ENCODE data around the gene ACTG1. TPM values are rescaled to one million over a fixed set of nuclear protein-coding genes. Genes with fewer than 3 reads are reported as not detected.

The ACTG1 gene
- total and polyA plus RNA-seq, 2 of the 13 experiments (the other 11 are each of a cell fraction or from before 2014, with no cell fraction given) = 973 to 1,138 TPM

DNA sequence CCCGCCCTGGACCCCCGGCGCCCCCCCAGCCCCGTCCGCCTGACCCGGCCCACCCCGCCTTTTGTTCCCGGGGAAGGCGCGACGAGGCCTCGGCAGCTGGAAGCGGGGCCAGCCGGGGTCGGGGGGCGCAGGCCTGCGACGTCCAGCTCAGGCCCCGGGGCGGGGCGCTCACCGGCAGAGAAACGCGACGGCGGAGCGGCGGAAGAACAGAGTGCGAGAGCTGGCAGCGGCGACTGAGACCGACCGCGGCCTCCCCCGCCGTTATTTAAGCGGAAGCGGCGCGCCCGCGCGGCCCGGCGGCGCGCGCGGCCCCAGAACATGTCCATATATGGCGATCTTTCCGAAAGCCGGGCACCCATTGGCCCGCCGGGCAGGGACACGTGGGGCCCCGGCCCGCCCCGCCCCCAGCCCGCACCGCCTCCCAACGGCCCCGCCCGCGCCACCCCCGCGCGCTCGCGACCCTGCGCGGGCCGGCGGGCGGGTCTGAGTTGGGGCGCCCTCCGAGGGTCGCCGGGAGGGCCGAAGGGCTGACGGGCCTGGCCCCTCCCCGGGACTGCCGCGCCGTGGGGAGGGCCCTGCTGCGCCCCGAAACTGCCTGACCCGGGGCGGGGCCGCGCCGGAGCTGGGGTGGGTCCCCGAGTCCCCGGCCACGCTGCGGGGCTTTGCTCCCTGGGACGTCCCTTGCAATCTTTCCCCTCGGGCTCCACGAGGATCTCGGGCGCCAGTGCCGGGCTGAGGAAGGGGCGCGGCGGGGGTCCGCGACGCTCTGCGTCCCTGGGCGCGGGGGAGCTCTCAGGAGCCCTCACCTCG is at the start of gene ACTG1 (continued):
- TF ChIP-seq ZNF781 (CRISPR knock-in tag; IDR thresholded peaks at IDR 0.05; ENCODE audit: borderline replicate concordance, not compliant biosample characterization) = no peak
- TF ChIP-seq, protein P1, sequence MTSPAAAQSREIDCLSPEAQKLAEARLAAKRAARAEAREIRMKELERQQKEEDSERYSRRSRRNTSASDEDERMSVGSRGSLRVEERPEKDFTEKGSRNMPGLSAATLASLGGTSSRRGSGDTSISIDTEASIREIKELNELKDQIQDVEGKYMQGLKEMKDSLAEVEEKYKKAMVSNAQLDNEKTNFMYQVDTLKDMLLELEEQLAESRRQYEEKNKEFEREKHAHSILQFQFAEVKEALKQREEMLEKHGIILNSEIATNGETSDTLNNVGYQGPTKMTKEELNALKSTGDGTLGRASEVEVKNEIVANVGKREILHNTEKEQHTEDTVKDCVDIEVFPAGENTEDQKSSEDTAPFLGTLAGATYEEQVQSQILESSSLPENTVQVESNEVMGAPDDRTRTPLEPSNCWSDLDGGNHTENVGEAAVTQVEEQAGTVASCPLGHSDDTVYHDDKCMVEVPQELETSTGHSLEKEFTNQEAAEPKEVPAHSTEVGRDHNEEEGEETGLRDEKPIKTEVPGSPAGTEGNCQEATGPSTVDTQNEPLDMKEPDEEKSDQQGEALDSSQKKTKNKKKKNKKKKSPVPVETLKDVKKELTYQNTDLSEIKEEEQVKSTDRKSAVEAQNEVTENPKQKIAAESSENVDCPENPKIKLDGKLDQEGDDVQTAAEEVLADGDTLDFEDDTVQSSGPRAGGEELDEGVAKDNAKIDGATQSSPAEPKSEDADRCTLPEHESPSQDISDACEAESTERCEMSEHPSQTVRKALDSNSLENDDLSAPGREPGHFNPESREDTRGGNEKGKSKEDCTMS (CRISPR knock-in tag; conservative IDR thresholded peaks at IDR 0.05) = no peak
- no peak for TF ChIP-seq REXO4 (CRISPR knock-in tag; IDR thresholded peaks at IDR 0.05; ENCODE audit: borderline replicate concordance)
- no peak for TF ChIP-seq ZNF749 (CRISPR knock-in tag; IDR thresholded peaks at IDR 0.05; ENCODE audit: borderline replicate concordance)
- no peak for TF ChIP-seq ZFAT (CRISPR knock-in tag; conservative IDR thresholded peaks at IDR 0.05)
- peak; percentile 69 for TF ChIP-seq ZNF768 (CRISPR knock-in tag; IDR thresholded peaks at IDR 0.05)
- TF ChIP-seq MED1 (CRISPR knock-in tag; IDR thresholded peaks at IDR 0.05) = peak; percentile 86
- TF ChIP-seq EHMT2 (IDR thresholded peaks at IDR 0.05; ENCODE audit: borderline replicate concordance, low read depth, low read length) = no peak
- TF ChIP-seq SPEN (CRISPR knock-in tag; IDR thresholded peaks at IDR 0.05; ENCODE audit: low read depth) = peak; percentile 65; the same call in 1 of the 2 replicates
- TF ChIP-seq AKAP8 (CRISPR knock-in tag; IDR thresholded peaks at IDR 0.05) = no peak
- TF ChIP-seq SYNCRIP (IDR thresholded peaks at IDR 0.05; ENCODE audit: insufficient read depth, low read depth, low read length) = no peak
- peak; percentile 56 for TF ChIP-seq MYC (CRISPR knock-in tag; IDR thresholded peaks at IDR 0.05; ENCODE audit: borderline replicate concordance)
- TF ChIP-seq, protein P2, sequence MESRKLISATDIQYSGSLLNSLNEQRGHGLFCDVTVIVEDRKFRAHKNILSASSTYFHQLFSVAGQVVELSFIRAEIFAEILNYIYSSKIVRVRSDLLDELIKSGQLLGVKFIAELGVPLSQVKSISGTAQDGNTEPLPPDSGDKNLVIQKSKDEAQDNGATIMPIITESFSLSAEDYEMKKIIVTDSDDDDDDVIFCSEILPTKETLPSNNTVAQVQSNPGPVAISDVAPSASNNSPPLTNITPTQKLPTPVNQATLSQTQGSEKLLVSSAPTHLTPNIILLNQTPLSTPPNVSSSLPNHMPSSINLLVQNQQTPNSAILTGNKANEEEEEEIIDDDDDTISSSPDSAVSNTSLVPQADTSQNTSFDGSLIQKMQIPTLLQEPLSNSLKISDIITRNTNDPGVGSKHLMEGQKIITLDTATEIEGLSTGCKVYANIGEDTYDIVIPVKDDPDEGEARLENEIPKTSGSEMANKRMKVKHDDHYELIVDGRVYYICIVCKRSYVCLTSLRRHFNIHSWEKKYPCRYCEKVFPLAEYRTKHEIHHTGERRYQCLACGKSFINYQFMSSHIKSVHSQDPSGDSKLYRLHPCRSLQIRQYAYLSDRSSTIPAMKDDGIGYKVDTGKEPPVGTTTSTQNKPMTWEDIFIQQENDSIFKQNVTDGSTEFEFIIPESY (CRISPR knock-in tag; IDR thresholded peaks at IDR 0.05) = no peak
- TF ChIP-seq MXD4 (CRISPR knock-in tag; IDR thresholded peaks at IDR 0.05) = 0 out of 2 replicates have a peak, but pooled peaks have one; percentile 10
- TF ChIP-seq, protein P3, sequence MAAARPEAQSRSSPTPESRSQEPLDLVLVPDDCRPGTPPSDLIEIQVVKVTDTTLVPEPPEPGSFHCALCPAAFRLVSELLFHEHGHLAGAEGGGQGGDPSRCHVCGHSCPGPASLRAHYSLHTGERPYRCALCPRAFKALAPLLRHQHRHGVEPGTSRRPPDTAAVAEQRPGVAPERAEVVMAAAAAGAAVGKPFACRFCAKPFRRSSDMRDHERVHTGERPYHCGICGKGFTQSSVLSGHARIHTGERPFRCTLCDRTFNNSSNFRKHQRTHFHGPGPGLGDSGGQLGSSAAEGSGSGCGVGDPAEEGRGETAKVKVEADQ (CRISPR knock-in tag; IDR thresholded peaks at IDR 0.05; ENCODE audit: borderline replicate concordance) = 0 out of 2 replicates have a peak, but pooled peaks have one; percentile 20
- no peak for TF ChIP-seq ZFP41 (CRISPR knock-in tag; IDR thresholded peaks at IDR 0.05; ENCODE audit: borderline replicate concordance)
- TF ChIP-seq ZNF772 (CRISPR knock-in tag; IDR thresholded peaks at IDR 0.05) = no peak; the same call in none of the 2 replicates
- no peak for TF ChIP-seq SMARCC2 (IDR thresholded peaks at IDR 0.05)
- TF ChIP-seq, protein P4, sequence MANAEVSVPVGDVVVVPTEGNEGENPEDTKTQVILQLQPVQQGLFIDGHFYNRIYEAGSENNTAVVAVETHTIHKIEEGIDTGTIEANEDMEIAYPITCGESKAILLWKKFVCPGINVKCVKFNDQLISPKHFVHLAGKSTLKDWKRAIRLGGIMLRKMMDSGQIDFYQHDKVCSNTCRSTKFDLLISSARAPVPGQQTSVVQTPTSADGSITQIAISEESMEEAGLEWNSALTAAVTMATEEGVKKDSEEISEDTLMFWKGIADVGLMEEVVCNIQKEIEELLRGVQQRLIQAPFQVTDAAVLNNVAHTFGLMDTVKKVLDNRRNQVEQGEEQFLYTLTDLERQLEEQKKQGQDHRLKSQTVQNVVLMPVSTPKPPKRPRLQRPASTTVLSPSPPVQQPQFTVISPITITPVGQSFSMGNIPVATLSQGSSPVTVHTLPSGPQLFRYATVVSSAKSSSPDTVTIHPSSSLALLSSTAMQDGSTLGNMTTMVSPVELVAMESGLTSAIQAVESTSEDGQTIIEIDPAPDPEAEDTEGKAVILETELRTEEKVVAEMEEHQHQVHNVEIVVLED (CRISPR knock-in tag; IDR thresholded peaks at IDR 0.05; ENCODE audit: borderline replicate concordance) = no peak; the same call in 1 of the 2 replicates
- no peak for TF ChIP-seq ZMYM3 (CRISPR knock-in tag; IDR thresholded peaks at IDR 0.05)
- no peak for TF ChIP-seq ZBTB1 (CRISPR knock-in tag; IDR thresholded peaks at IDR 0.05; ENCODE audit: borderline replicate concordance)
- TF ChIP-seq FOXM1 (CRISPR knock-in tag; IDR thresholded peaks at IDR 0.05) = 0 out of 2 replicates have a peak, but pooled peaks have one; percentile 41
- TF ChIP-seq KDM5B (CRISPR knock-in tag; IDR thresholded peaks at IDR 0.05; ENCODE audit: borderline replicate concordance) = no peak
